SU-DHL-6 (cell line): ENCODE measurements around the gene XPOT.

ENCODE experiments used
- H2AFZ ChIP-seq: fragments of 200-600 bp; sonication (generic); 2 replicates; pipeline ENCODE4 v1.6.1; 2014; ENCODE audit warnings: low read depth, mild to moderate bottlenecking, moderate library complexity, mixed read lengths, antibody characterized with exemption, low read length; ENCODE audit not compliant: severe bottlenecking
- H3F3A ChIP-seq: fragments of 200-600 bp; shearing (Covaris generic); 2 replicates; pipeline ENCODE4 v1.6.0; 2016; ENCODE audit warnings: antibody characterized with exemption, mild to moderate bottlenecking; ENCODE audit not compliant: insufficient read depth
- H3K27ac ChIP-seq: fragments of 200-600 bp; sonication (generic); 2 replicates; pipeline ENCODE4 v1.5.1; 2016; ENCODE audit warnings: low read depth, mild to moderate bottlenecking, low read length, moderate library complexity, mixed read lengths
- H3K27me3 ChIP-seq: fragments of 200-600 bp; sonication (generic), shearing (Covaris generic); 2 replicates; pipeline ENCODE4 v1.6.0; 2014; ENCODE audit warnings: mild to moderate bottlenecking, low read length
- H3K36me3 ChIP-seq: fragments of 200-600 bp; sonication (generic); 2 replicates; pipeline ENCODE4 v1.6.1; 2014; ENCODE audit warnings: mild to moderate bottlenecking, low read length, mixed read lengths
- H3K4me2 ChIP-seq: fragments of 300-600, 200-600 bp; shearing (Covaris generic), sonication (generic); 2 replicates; pipeline ENCODE4 v1.6.0; 2014; ENCODE audit warnings: low read length, low read depth, mild to moderate bottlenecking; ENCODE audit not compliant: poor library complexity, severe bottlenecking
- H3K4me3 ChIP-seq: fragments of 200-600 bp; sonication (generic); 2 replicates; pipeline ENCODE4 v1.5.1; 2014; ENCODE audit warnings: antibody characterized with exemption, low read length, mild to moderate bottlenecking, mixed read lengths; ENCODE audit not compliant: insufficient read depth, poor library complexity, severe bottlenecking
- H3K79me2 ChIP-seq: fragments of 200-600 bp; sonication (generic); 2 replicates; pipeline ENCODE4 v1.6.1; 2014; ENCODE audit warnings: mild to moderate bottlenecking, low read length, moderate library complexity; ENCODE audit not compliant: insufficient read depth
- H3K9ac ChIP-seq: fragments of 200-600 bp; sonication (generic); 2 replicates; pipeline ENCODE4 v1.7.0; 2014; ENCODE audit warnings: mild to moderate bottlenecking, low read length
- H3K9me2 ChIP-seq: fragments of 200-600 bp; sonication (generic); replicated peaks from 2 replicates; pipeline ENCODE4 v1.6.1; 2014; ENCODE audit warnings: low read length; ENCODE audit not compliant: insufficient read depth
- H3K9me3 ChIP-seq: fragments of 200-600 bp; sonication (generic); 2 replicates; pipeline ENCODE4 v1.6.1; 2014; ENCODE audit warnings: low read length, mixed read lengths; ENCODE audit not compliant: insufficient read depth
- H4K20me1 ChIP-seq: fragments of 200-600 bp; sonication (generic); 2 replicates; pipeline ENCODE4 v1.6.1; 2014; ENCODE audit warnings: low read depth, mild to moderate bottlenecking, antibody characterized with exemption, low read length, moderate library complexity, mixed read lengths
- CTCF ChIP-seq: fragments of 200-600 bp; sonication (generic); IDR thresholded peaks from one replicate; pipeline ENCODE4 v1.5.1; 2017; ENCODE audit warnings: antibody characterized with exemption, mild to moderate bottlenecking, low read length, moderate library complexity; ENCODE audit not compliant: insufficient read depth, poor library complexity, severe bottlenecking
- EZH2phosphoT487 ChIP-seq: fragments of 200-600 bp; sonication (generic), shearing (Covaris generic); conservative IDR thresholded peaks from 2 replicates; pipeline ENCODE4 v1.6.1; 2018; ENCODE audit warnings: mild to moderate bottlenecking, antibody characterized with exemption, low read length, moderate library complexity, mixed read lengths

Gene XPOT

DNA sequence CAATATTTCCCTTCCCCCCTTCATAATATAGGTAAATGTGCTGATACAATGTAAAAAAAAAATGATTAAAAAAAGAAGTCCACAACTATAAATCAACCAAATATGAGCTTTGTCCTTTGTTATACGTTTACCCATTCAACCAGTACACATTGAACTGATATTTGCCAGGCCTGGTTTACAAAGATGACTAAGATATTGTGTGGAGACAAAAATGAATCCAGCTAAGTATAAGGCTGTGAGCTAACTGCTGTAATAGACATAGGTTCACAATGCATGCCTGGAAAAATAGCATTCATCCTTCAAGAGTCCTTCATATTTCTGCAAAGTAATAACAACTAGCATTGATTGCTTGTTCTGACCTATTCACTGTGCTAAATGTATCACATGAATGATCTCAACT is 20.5 kb upstream of the XPOT start:
- Histone ChIP-seq H3K4me2 (no peak overlapping the region), H4K20me1 (no peaks in the 10 kb centered on the region), H3K27ac (no peak overlapping the region), H3F3A (no peaks in the 10 kb centered on the region), H3K79me2 (no peaks in the 10 kb centered on the region), H2AFZ (no peak overlapping the region), H3K27me3 (no peaks in the 10 kb centered on the region), H3K4me3 (no peak overlapping the region), H3K9ac (no peak overlapping the region), H3K9me2 (no peaks in the 10 kb centered on the region), H3K9me3 (no peaks in the 10 kb centered on the region), H3K36me3 (no peaks in the 10 kb centered on the region)
- TF ChIP-seq EZH2phosphoT487 (no peak), CTCF (no peak)

- no peak overlapping the region for H3K4me2 ChIP-seq
- no peaks in the 10 kb centered on the region for H3K9me3 ChIP-seq
- H3F3A ChIP-seq: no peaks in the 10 kb centered on the region
- H3K27ac ChIP-seq: no peak overlapping the region
- no peaks in the 10 kb centered on the region for H3K79me2 ChIP-seq
- H3K9ac ChIP-seq: no peak overlapping the region
- H3K36me3 ChIP-seq: no peaks in the 10 kb centered on the region
- no peaks in the 10 kb centered on the region for H3K9me2 ChIP-seq
- no peak overlapping the region for H2AFZ ChIP-seq
- no peaks in the 10 kb centered on the region for H4K20me1 ChIP-seq
- H3K27me3 ChIP-seq: no peaks in the 10 kb centered on the region
- H3K4me3 ChIP-seq: no peak overlapping the region
- TF ChIP-seq CTCF (no peak), EZH2phosphoT487 (no peak)
Observed at GRCh38 chr12:64385019-64385418, 19.2 kb upstream of the XPOT start.

DNA sequence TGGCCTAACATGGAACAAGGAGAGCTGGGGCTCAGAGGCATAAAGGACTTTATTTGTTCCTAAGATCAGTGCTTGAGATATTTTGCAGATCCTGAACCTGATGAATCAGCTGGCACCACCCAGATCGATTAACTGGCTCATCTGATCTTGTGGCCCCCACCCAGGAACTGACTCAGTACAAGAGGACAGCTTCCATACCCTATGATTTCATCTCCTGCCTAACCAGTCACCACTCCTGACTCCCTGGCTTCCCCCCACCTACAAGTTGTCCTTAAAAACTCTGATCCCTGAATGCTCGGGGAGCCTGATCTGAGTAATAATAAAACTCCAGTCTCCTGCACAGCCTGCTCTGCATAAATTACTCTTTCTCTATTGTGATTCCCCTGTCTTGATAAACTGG is 18.7 kb upstream of the XPOT start:
- Histone ChIP-seq H3K9me3 (no peaks in the 10 kb centered on the region), H3K4me2 (no peak overlapping the region)

More for the DNA sequence above, 18.7 kb upstream of the XPOT start:
- no peaks in the 10 kb centered on the region for H3K79me2 ChIP-seq
- H3K4me3 ChIP-seq: no peak overlapping the region
- H3K9me2 ChIP-seq: no peaks in the 10 kb centered on the region
- no peaks in the 10 kb centered on the region for H4K20me1 ChIP-seq
- H3K9ac ChIP-seq: no peak overlapping the region
- H2AFZ ChIP-seq: no peak overlapping the region
- no peaks in the 10 kb centered on the region for H3F3A ChIP-seq
- TF ChIP-seq CTCF (no peak), EZH2phosphoT487 (no peak)
- no peak overlapping the region for H3K27ac ChIP-seq
- H3K36me3 ChIP-seq: no peaks in the 10 kb centered on the region
- H3K27me3 ChIP-seq: no peaks in the 10 kb centered on the region
